ENCODE measurements around the gene ADGRL3. TPM values are rescaled to one million over a fixed set of nuclear protein-coding genes. Genes with fewer than 3 reads are reported as not detected.

The ADGRL3 gene
- polyA plus RNA-seq, 3 donors from 2014 or later, result not detected

DNA sequence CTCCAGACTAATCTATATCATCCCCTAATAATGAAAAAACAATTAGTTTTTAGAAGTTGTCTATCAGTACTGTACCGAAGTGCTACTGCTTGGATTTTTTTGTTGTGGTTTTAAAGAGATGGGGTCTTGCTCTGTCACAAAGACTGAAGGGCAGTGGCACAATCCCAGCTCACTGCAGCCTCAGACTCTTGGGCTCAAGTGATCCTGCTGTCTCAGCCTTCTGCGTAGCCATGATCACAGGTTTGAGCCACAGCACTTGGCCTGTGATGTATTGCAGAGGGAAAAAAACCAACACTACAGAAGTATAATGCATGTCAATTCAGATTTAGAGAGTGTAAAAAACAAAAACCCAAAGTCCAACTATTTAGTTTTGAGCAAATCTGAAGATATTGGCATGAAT lies 875.0 kb downstream of the ADGRL3 start:
- no peaks in the 10 kb centered on the region for H3K27me3 Mint-ChIP-seq (ENCODE audit: low read depth in 3 of 3)
- H3K9me3 Mint-ChIP-seq, result peaks cover 2 to 35% (median 18%) of the 10 kb centered on the region in 6 donors
- H3K4me3 Mint-ChIP-seq, result no peak overlapping the region
- H3K36me3 Mint-ChIP-seq, result no peaks in the 10 kb centered on the region
- DNase-seq, result no peak
- no peaks in the 10 kb centered on the region for H3K4me1 Mint-ChIP-seq
- H3K27ac Mint-ChIP-seq, result no peak overlapping the region

DNA sequence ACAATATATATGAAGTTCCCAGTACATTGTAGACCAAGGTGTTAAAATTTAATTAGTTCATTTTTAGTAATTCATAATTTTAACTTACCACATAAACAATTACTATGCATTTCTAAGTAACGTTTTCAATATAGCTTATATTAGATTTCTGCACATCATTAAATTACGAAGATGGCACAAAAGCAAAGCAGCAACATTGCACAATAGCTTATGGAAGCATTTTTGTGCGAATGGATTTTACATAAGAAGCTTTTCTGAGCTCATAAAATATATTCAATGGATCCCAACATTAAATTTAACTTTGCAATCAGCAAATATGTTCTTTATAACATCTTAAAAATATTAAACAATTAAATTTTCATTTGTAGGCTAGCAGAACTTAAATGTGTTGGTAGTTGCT lies 875.4 kb downstream of the ADGRL3 start:
- Mint-ChIP-seq H3K36me3 (no peaks in the 10 kb centered on the region), H3K4me1 (no peaks in the 10 kb centered on the region), H3K9me3 (peaks cover 2 to 32% (median 17%) of the 10 kb centered on the region in 6 donors), H3K27me3 (ENCODE audit: low read depth in 3 of 3) (no peaks in the 10 kb centered on the region), H3K4me3 (no peak overlapping the region), H3K27ac (no peak overlapping the region)
- no peak for DNase-seq

DNA sequence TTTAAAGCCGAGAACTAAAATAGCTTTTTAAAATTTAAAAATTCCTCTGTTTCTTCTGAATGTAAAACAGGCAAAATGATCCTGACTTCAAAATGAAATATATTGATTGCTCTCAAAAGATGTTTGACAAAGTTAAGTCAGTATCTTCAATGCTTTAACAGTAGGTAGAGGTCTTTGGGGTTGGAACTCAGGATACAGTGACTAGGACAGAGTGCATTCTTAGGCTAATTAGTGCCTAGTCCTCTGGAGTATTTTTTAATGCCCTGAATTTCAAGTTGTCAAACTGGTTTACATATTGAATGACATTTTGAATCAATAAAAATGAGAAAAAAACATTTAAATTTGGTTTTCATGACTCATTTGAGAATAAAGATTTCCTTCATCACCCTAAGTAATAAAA lies 877.3 kb downstream of the ADGRL3 start:
- DNase-seq, result no peak
- no peaks in the 10 kb centered on the region for H3K27me3 Mint-ChIP-seq (ENCODE audit: low read depth in 3 of 3)
- no peaks in the 10 kb centered on the region for H3K36me3 Mint-ChIP-seq
- no peak overlapping the region for H3K4me3 Mint-ChIP-seq
- peaks cover 2 to 19% (median 12%) of the 10 kb centered on the region in 6 donors for H3K9me3 Mint-ChIP-seq
- no peak overlapping the region for H3K27ac Mint-ChIP-seq
- H3K4me1 Mint-ChIP-seq, result no peaks in the 10 kb centered on the region

DNA sequence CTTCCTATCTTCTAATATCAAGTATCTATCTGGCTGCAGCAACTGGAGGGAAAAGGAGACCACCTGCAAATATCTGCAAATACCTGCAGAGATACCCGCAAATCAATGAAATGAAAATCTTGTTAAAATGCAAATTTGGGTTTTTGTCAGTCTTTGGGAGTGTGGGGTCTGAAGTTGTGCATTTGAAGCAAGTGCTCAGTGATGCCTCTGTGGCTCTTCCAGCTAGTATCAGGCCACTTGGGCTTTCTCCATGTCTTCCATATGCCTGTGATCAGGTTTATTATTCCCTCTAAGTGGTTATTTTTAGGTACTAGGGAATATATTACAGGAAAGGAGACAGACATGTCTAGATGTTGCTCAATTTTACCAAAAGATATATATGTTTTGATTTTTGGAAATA lies 880.3 kb downstream of the ADGRL3 start:
- DNase-seq, result no peak
- Mint-ChIP-seq H3K4me3 (no peak overlapping the region), H3K9me3 (peaks cover 0 to 28% (median 11%) of the 10 kb centered on the region in 6 donors), H3K27me3 (ENCODE audit: low read depth in 3 of 3) (no peaks in the 10 kb centered on the region), H3K27ac (no peak overlapping the region), H3K4me1 (no peaks in the 10 kb centered on the region), H3K36me3 (no peaks in the 10 kb centered on the region)

DNA sequence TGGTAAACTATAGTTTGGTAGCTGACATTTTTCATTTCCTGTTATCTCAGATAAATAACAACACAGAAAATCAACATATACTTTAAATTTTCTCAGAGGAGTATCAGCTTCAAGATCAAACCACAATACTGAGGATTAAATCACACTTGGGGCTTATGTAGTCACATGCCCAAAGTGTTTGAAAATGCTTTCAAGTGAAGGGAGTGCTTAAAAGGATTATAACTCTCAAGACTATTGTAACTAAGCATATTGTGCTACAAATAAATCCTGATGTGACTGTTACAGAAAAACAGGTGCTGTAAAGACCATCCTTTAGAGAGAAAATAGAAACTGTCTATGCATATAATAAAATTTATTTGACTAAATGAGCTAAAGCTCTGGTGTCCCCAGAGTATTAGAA lies 887.6 kb downstream of the ADGRL3 start:
- no peaks in the 10 kb centered on the region for H3K36me3 Mint-ChIP-seq
- H3K27ac Mint-ChIP-seq, result no peak overlapping the region
- DNase-seq, result no peak
- no peaks in the 10 kb centered on the region for H3K27me3 Mint-ChIP-seq (ENCODE audit: low read depth in 3 of 3)
- H3K4me3 Mint-ChIP-seq, result no peak overlapping the region
- no peaks in the 10 kb centered on the region for H3K4me1 Mint-ChIP-seq
- peaks cover 12 to 55% (median 26%) of the 10 kb centered on the region in 6 donors for H3K9me3 Mint-ChIP-seq

DNA sequence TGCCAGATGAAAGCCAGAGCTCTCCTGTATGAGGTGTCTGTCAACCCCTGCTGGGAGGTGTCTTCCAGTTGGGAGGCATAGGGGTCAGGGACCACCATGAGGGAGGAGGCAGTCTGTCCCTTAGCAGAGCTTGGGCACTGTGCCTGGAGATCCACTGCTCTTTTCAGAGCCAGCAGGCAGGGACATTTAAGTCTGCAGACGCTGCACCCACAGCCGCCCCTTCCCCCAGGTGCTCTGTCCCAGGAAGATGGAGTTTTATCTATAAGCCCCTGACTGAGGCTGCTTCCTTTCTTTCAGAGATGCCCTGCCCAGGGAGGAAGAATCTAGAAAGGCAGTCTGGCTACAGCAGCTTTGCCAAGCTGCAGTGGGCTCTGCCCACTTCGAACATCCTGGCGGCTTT lies 893.6 kb downstream of the ADGRL3 start:
- Mint-ChIP-seq H3K27ac (no peak overlapping the region), H3K36me3 (no peaks in the 10 kb centered on the region), H3K9me3 (peaks cover 18 to 67% (median 31%) of the 10 kb centered on the region in 6 donors), H3K4me1 (no peaks in the 10 kb centered on the region), H3K4me3 (no peak overlapping the region), H3K27me3 (ENCODE audit: low read depth in 3 of 3) (no peaks in the 10 kb centered on the region)
- no peak for DNase-seq

DNA sequence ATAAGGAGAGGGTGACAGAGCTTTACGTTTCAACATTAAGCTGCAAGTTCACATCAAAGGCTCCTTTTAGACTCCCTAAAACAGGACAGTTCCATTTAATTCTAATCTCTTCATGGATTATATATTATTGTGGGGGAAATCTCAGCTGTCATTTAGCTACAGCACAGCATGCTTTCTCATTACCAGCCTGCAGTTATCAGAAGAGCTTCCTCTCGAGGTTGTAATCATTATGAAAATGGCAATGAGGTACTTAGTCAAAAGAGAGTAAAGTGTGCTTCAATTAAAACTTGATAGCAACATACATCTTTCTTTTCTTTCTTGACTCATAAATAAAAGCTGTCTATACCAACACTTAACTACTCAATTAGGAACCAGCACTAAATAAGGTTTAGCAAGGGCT lies 896.8 kb downstream of the ADGRL3 start:
- Mint-ChIP-seq H3K27ac (no peak overlapping the region), H3K4me3 (no peak overlapping the region), H3K27me3 (ENCODE audit: low read depth in 3 of 3) (no peaks in the 10 kb centered on the region), H3K9me3 (peaks cover 9 to 54% (median 24%) of the 10 kb centered on the region in 6 donors), H3K4me1 (no peaks in the 10 kb centered on the region), H3K36me3 (peaks cover 0 to 3% (median 0%) of the 10 kb centered on the region in 3 donors)
- DNase-seq, result no peak

DNA sequence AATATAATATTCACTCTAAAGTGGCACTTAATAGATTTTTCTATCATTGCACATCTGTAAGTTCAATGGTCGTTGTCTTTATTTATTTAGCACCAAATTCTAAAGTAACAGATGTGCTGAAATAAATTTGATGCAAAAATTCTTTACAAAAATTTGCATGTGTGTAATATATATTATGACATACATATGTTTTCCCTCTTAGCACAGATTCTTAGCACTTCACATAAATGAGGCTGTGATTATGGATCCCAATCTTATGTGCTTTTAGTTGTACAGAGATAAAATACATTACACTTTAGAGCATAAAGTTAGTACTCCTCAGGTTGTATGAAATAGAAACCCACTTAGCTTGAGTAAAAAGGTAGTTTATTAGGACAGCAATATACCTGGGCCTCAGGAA lies 915.1 kb downstream of the ADGRL3 start:
- H3K9me3 Mint-ChIP-seq, result peaks cover 5 to 48% (median 15%) of the 10 kb centered on the region in 6 donors
- H3K36me3 Mint-ChIP-seq, result peaks cover 0 to 4% (median 0%) of the 10 kb centered on the region in 3 donors
- no peak for DNase-seq
- H3K27me3 Mint-ChIP-seq (ENCODE audit: low read depth in 3 of 3), result peaks cover 0 to 1% (median 0%) of the 10 kb centered on the region in 3 donors
- H3K4me1 Mint-ChIP-seq, result no peaks in the 10 kb centered on the region
- H3K27ac Mint-ChIP-seq, result no peak overlapping the region
- no peak overlapping the region for H3K4me3 Mint-ChIP-seq

DNA sequence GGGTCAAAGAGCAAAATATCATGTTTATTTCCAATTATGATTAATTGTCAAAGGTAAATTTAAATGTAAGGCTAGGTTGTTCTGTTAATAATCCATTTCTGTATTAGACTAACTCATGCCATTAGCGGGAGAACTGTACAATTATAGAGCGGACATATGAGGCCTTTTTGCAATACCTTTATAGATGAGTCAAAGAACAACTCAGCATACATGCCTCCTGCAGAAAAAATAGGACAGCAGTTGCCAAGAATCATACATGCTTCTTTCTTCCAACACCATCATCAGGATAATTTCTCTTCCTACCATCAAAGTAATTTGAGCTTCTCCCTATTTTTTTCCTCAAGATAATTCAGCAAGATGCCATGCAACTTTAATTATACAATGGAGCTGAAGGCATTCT lies 917.8 kb downstream of the ADGRL3 start:
- DNase-seq, result no peak
- H3K27ac Mint-ChIP-seq, result no peak overlapping the region
- no peak overlapping the region for H3K4me3 Mint-ChIP-seq
- H3K4me1 Mint-ChIP-seq, result no peaks in the 10 kb centered on the region
- H3K36me3 Mint-ChIP-seq, result peaks cover 0 to 4% (median 0%) of the 10 kb centered on the region in 3 donors
- peaks cover 2 to 38% (median 12%) of the 10 kb centered on the region in 6 donors for H3K9me3 Mint-ChIP-seq
- H3K27me3 Mint-ChIP-seq (ENCODE audit: low read depth in 3 of 3), result no peaks in the 10 kb centered on the region

DNA sequence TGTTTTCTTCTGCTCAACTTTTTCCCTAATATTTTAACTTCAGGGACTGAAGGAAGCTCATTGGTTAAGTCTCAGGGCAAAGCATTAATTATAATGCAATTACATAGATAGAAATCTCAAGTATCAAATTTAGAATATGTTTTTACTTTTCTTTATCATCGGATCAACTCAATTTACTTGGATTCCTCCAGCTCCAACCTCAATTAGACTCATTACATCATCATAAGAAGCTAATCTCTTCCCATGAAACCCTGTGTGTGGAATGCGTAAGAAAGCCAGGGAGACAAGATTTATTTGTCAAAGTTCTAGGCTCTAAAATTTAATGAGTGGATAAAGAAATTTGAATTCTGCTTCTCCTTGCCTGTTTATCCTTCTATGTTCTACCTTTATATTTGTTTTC lies 918.4 kb downstream of the ADGRL3 start:
- DNase-seq, result no peak
- Mint-ChIP-seq H3K27ac (no peak overlapping the region), H3K4me1 (no peaks in the 10 kb centered on the region), H3K4me3 (no peak overlapping the region), H3K9me3 (peaks cover 3 to 39% (median 13%) of the 10 kb centered on the region in 6 donors), H3K36me3 (peaks cover 0 to 4% (median 0%) of the 10 kb centered on the region in 3 donors), H3K27me3 (ENCODE audit: low read depth in 3 of 3) (no peaks in the 10 kb centered on the region)

DNA sequence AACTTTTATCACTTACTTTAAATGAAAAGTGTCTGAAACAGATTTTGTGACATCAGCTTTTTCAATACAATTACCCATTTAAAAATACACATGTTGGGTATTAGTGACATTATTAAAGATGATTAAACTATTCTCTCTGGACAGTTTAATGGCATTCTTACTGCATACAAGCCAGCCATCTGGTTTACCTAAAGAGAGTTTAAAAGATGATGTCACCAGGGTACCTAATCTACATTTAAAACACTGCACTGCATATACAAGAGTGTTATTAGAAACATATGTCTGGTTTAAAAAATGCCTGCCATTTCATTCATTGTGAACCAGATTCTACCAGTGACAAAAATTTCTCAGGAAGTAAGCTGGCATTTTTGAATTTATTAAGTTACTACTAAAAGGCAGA lies 919.1 kb downstream of the ADGRL3 start:
- no peak for DNase-seq
- Mint-ChIP-seq H3K4me3 (no peak overlapping the region), H3K4me1 (no peaks in the 10 kb centered on the region), H3K36me3 (peaks cover 0 to 4% (median 0%) of the 10 kb centered on the region in 3 donors), H3K27me3 (ENCODE audit: low read depth in 3 of 3) (no peaks in the 10 kb centered on the region), H3K27ac (no peak overlapping the region), H3K9me3 (peaks cover 6 to 36% (median 12%) of the 10 kb centered on the region in 6 donors)

DNA sequence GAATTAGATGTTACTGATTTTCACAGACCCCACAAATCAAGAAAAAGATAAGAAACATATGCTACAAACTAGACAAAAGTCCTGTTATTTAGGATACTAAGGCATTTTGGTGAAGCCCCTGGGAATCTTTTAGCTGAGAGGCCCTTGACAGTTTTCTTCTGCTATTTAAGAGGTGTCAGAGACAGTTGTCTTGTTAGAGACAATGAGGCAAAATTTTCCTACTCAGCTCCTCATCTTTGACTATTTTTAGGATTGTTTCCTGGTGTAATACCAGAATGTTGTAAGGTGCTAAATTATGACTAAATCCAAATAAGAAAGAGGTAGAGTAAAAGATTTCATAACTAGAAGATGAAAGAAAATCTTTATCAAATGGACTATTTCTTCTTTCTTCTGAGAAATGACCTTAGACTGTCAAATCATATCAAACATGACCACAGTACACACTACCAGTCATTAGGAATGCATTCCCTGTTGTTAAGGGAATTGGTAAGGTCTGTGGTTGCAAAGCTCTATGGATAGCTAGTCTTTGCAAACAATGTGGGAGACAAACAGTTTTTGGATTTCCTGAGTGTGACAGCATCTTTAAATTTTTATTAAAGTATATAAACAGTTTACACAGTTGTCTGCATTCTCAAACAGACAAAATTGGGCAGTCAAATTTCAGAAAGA lies 926.1 kb downstream of the ADGRL3 start:
- peaks cover 0 to 3% (median 0%) of the 10 kb centered on the region in 3 donors for H3K27me3 Mint-ChIP-seq (ENCODE audit: low read depth in 3 of 3)
- no peak overlapping the region for H3K27ac Mint-ChIP-seq
- H3K36me3 Mint-ChIP-seq, result no peaks in the 10 kb centered on the region
- no peaks in the 10 kb centered on the region for H3K4me1 Mint-ChIP-seq
- no peak overlapping the region for H3K4me3 Mint-ChIP-seq
- no peak for DNase-seq
- H3K9me3 Mint-ChIP-seq, result peaks cover 11 to 63% (median 27%) of the 10 kb centered on the region in 6 donors

All from immature natural killer cell (primary cell).